Activated CD4-positive, alpha-beta T cell treated with anti-CD3 and anti-CD28 coated beads, Interleukin-2, amount 50 U/mL, for 24 hours (primary cell): Measurements from ENCODE around the gene C1QTNF3.
"Not testable (repeated sequence)": the region's sequence is repeated elsewhere in the genome, so short reads cannot be mapped to it uniquely, and the experiment has no call there.

Source experiments
- DNase-seq, 2 donors: peaks; one replicate each; pipeline ENCODE4 v3.0.0-alpha.2; 2020; ENCODE audit warnings: low read depth in 1 of 2, low spot score in 1 of 2

Gene C1QTNF3

GRCh38 chr5:34026089-34026761 is 16.8 kb downstream of the C1QTNF3 start:
- DNase-seq, result no peak

GRCh38 chr5:34022121-34022705 is 20.8 kb downstream of the C1QTNF3 start:
- peak in 1 of 2 donors; percentile 17 for DNase-seq

GRCh38 chr5:34021334-34021733 is 21.7 kb downstream of the C1QTNF3 start:
- DNase-seq, result no peak

- DNase-seq, result no peak
Measured at GRCh38 chr5:34020726-34021125, 22.3 kb downstream of the C1QTNF3 start.

GRCh38 chr5:34017254-34017653 is 25.8 kb downstream of the C1QTNF3 start:
- DNase-seq, result no peak

- no peak for DNase-seq
Measured at GRCh38 chr5:34016750-34017149, 26.3 kb downstream of the C1QTNF3 start.

GRCh38 chr5:34016222-34016621 is 26.8 kb downstream of the C1QTNF3 start:
- no peak for DNase-seq

- DNase-seq, result no peak
Measured at GRCh38 chr5:34015120-34015822, 27.7 kb downstream of the C1QTNF3 start.

- DNase-seq, result no peak
Measured at GRCh38 chr5:34014626-34015025, 28.4 kb downstream of the C1QTNF3 start.

GRCh38 chr5:34013547-34013946 is 29.5 kb downstream of the C1QTNF3 start:
- no peak for DNase-seq

GRCh38 chr5:34012791-34013190 is 30.2 kb downstream of the C1QTNF3 start:
- DNase-seq, result no peak

- DNase-seq, result no peak
Measured at GRCh38 chr5:34011536-34011935, 31.5 kb downstream of the C1QTNF3 start.

- DNase-seq, result not testable (repeated sequence)
Measured at GRCh38 chr5:34010146-34010545, 32.9 kb downstream of the C1QTNF3 start.

- no peak for DNase-seq
Measured at GRCh38 chr5:34009610-34010009, 33.4 kb downstream of the C1QTNF3 start.

GRCh38 chr5:34008802-34009201 is 34.2 kb downstream of the C1QTNF3 start:
- DNase-seq, result no peak

GRCh38 chr5:34007621-34008600 is 35.1 kb downstream of the C1QTNF3 start, which contains the start of gene AMACR:
AMACR (minus strand) TSS chr5:34008050; CDS start chr5:34008019, 31 bp downstream.
- DNase-seq, result peak; percentile 63 to 85

GRCh38 chr5:34007201-34007620 is 35.8 kb downstream of the C1QTNF3 start:
- DNase-seq, result no peak

- DNase-seq, result no peak
Measured at GRCh38 chr5:34005681-34006080, 37.3 kb downstream of the C1QTNF3 start.

- DNase-seq, result no peak
Measured at GRCh38 chr5:34005211-34005610, 37.8 kb downstream of the C1QTNF3 start.

GRCh38 chr5:34003941-34004340 is 39.1 kb downstream of the C1QTNF3 start:
- DNase-seq, result no peak
